ENCODE results near the gene TIMM17B. TPM values are rescaled to one million over a fixed set of nuclear protein-coding genes. Genes with fewer than 3 reads are reported as not detected.

TIMM17B gene
- total and polyA plus RNA-seq, 2 of the 8 experiments (the other 6 are each of a cell fraction or from before 2014, with no cell fraction given) = 77.8 to 246 TPM

DNA sequence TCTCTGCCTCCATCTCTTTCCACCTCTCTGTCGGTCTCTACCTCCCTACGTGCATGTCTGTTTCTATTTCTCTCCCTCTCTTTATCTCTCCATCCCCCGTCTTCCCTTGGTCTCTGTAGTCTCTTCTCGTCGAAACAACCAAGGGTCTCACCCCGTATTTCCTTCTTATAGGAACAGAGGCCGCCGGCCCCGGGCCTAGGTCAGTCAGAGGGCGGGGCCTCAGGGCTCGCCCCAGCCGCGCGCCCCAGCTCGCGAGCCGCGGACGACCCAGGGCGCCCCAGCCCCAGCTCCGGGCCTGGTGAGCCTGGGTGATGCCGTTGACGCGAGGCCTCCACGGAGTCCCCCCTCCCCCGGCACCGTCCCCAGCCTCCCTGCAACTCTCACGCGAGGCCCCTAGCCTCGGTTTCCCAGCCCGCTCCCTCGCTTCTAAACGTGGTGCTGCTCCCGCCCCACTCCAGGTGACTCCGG lies 6.6 kb downstream of the TIMM17B start:
- Histone ChIP-seq H3K23me2 (ENCODE audit: low read depth, low read length) (peaks cover 5% of the 10 kb centered on the region; the same call in 1 of the 2 replicates), H3K9me3 (ENCODE audit: insufficient read depth in 2 of 2, low read depth in 1 of 2, low read length in 1 of 2) (no peaks in the 10 kb centered on the region), H4K91ac (replicated peaks; ENCODE audit: insufficient read length, low read length) (no peak overlapping the region), H3K27ac (ENCODE audit: low read depth, low read length) (no peak overlapping the region), H3K36me3 (ENCODE audit: control insufficient read depth in 2 of 4, insufficient read depth in 4 of 4, low read length in 3 of 4) (peaks cover 0 to 7% (median 3%) of the 10 kb centered on the region in 4 experiments; a peak in 2 of 8 replicates), H2BK20ac (ENCODE audit: low read length) (no peak overlapping the region), H2BK12ac (ENCODE audit: low read depth, low read length) (no peak overlapping the region), H3K4ac (replicated peaks; ENCODE audit: insufficient read length, low read depth, low read length) (no peak overlapping the region), H4K5ac (ENCODE audit: insufficient read length, low read depth, low read length) (no peak overlapping the region), H3K79me2 (ENCODE audit: control insufficient read depth in 1 of 2, insufficient read depth in 2 of 2, low read length in 2 of 2) (peaks cover 0 to 4% of the 10 kb centered on the region in 2 experiments; a peak in 2 of 4 replicates), H2BK15ac (ENCODE audit: low read length) (no peak overlapping the region), H3K9ac (replicated peaks in 1 of 4; ENCODE audit: extremely low read depth in 1 of 4, low read depth in 3 of 4, low read length in 3 of 4) (peak overlapping the region in 1 of 4 experiments; percentile 14; a peak in 1 of 7 replicates), H2BK120ac (replicated peaks; ENCODE audit: low read depth, low read length) (no peak overlapping the region), H2AFZ (ENCODE audit: low read length) (no peak overlapping the region), H3K4me1 (replicated peaks in 1 of 4; ENCODE audit: control insufficient read depth in 3 of 4, insufficient read depth in 4 of 4, low read length in 3 of 4) (0 out of 7 replicates have a peak, but pooled peaks cover 0 to 4% (median 0%) of the 10 kb centered on the region in 4 experiments), H3K23ac (ENCODE audit: insufficient read length) (no peak overlapping the region), H4K20me1 (replicated peaks in 1 of 2; ENCODE audit: control insufficient read depth in 1 of 2, insufficient read depth in 2 of 2, low read length in 2 of 2) (peaks cover 0 to 2% of the 10 kb centered on the region in 2 experiments), H3K27me3 (replicated peaks in 1 of 4; ENCODE audit: control insufficient read depth in 3 of 4, extremely low read depth in 1 of 4, insufficient read depth in 3 of 4, low read length in 3 of 4) (no peaks in the 10 kb centered on the region), H2AK5ac (ENCODE audit: low read depth, low read length) (no peak overlapping the region), H3K4me3 (ENCODE audit: extremely low read depth in 1 of 4, insufficient read depth in 2 of 4, low read depth in 3 of 4, low read length in 4 of 4) (peak overlapping the region; percentile 30 to 76 (median 46)), H3K79me1 (ENCODE audit: low read depth, low read length) (no peaks in the 10 kb centered on the region; the same call in 1 of the 2 replicates), H4K8ac (ENCODE audit: extremely low read depth, insufficient read depth, low read length) (no peak overlapping the region), H3K14ac (ENCODE audit: insufficient read length) (no peak overlapping the region), H3K18ac (ENCODE audit: extremely low read depth, low read length) (no peak overlapping the region), H3K4me2 (ENCODE audit: insufficient read depth in 1 of 2, low read depth in 2 of 2, low read length in 2 of 2) (peak overlapping the region; percentile 43 to 69), H3K56ac (replicated peaks; ENCODE audit: insufficient read length, low read depth, low read length) (no peak overlapping the region), H2BK5ac (ENCODE audit: low read depth, low read length) (no peak overlapping the region)
- ChIA-PET POLR2A (ENCODE audit: partially characterized antibody) (interaction anchor here (0.6 to 2.9 kb wide), 11 partner anchors 12 to 249 kb away, joined by 3 to 15 read pairs (median 4); partner anchors contain the start of genes PIM2 and SLC35A2), CTCF (ENCODE audit: partially characterized antibody) (interaction anchor here (1.7 kb wide), 1 partner anchor 85 kb away, joined by 3 read pairs; no protein-coding TSS in a partner anchor)
- FAIRE-seq (no peak), DNase-seq (ENCODE audit: low read depth in 1 of 2, low spot score in 2 of 2) (peak in 1 of 2 experiments; percentile 52)
- 6% methylated on average over 3 of the region's 35 CpGs; no CpG with 5 or more reads in 1 of the 2 experiments for WGBS, 2 experiments (ENCODE audit: extremely low coverage in 1 of 2, insufficient coverage in 1 of 2, insufficient read length in 1 of 2, insufficient replicate concordance in 2 of 2, low coverage in 1 of 2, low lambda C conversion rate in 2 of 2, missing lambda C conversion rate in 1 of 2)
- TF ChIP-seq PHF8 (conservative IDR thresholded peaks at IDR 0.05; ENCODE audit: low read depth, low read length) = no peak
- no peak for TF ChIP-seq MAFK (IDR thresholded peaks at IDR 0.05; ENCODE audit: low read depth, low read length)
